HG03135 (cell line): Measurements from ENCODE around the gene LHX2.

ENCODE experiments used
- ATAC-seq: cut with Tn5 transposase; IDR thresholded peaks from one replicate; pipeline ENCODE4 v1.9.1; 2021; ENCODE audit warnings: mild to moderate bottlenecking, moderate library complexity; ENCODE audit not compliant: unreplicated experiment

LHX2 gene

GRCh38 chr9:123998970-123999621 is 12.5 kb upstream of the LHX2 start:
- no peak for ATAC-seq

- no peak for ATAC-seq
Measured at GRCh38 chr9:123999661-124000060, 11.9 kb upstream of the LHX2 start.

- ATAC-seq, result no peak
Measured at GRCh38 chr9:124000161-124000783, 11.3 kb upstream of the LHX2 start.

GRCh38 chr9:124000784-124001457 is 10.6 kb upstream of the LHX2 start:
- ATAC-seq, result no peak

- no peak for ATAC-seq
Measured at GRCh38 chr9:124001458-124001799, 10.1 kb upstream of the LHX2 start.

GRCh38 chr9:124001866-124002525 is 9.6 kb upstream of the LHX2 start:
- ATAC-seq, result no peak

GRCh38 chr9:124003636-124004349 is 7.8 kb upstream of the LHX2 start:
- ATAC-seq, result no peak

GRCh38 chr9:124004593-124004992 is 7.0 kb upstream of the LHX2 start:
- no peak for ATAC-seq

GRCh38 chr9:124005029-124005771 is 6.4 kb upstream of the LHX2 start:
- no peak for ATAC-seq

GRCh38 chr9:124006448-124007361 is 4.9 kb upstream of the LHX2 start:
- ATAC-seq, result no peak

GRCh38 chr9:124007565-124008302 is 3.8 kb upstream of the LHX2 start:
- ATAC-seq, result no peak

GRCh38 chr9:124008303-124008693 is 3.3 kb upstream of the LHX2 start:
- ATAC-seq, result no peak

GRCh38 chr9:124008694-124009530 is 2.7 kb upstream of the LHX2 start:
- no peak for ATAC-seq

GRCh38 chr9:124009531-124010217 is 1.9 kb upstream of the LHX2 start:
- ATAC-seq, result no peak

GRCh38 chr9:124010303-124010664 is 1.3 kb upstream of the LHX2 start:
- ATAC-seq, result no peak

- ATAC-seq, result no peak
Measured at GRCh38 chr9:124010665-124011321, 775 bp upstream of the LHX2 start.
